Breast epithelium (tissue), 4 donors: Measurements from ENCODE around the gene CFAP97D2. TPM values are rescaled to one million over a fixed set of nuclear protein-coding genes. Genes with fewer than 3 reads are reported as not detected.
"Not testable (repeated sequence)": the region's sequence is repeated elsewhere in the genome, so short reads cannot be mapped to it uniquely, and the experiment has no call there.

ENCODE experiments used
- DNase-seq, 2 donors: peaks; one replicate each; pipeline ENCODE4 v3.0.0-alpha.2; 2019; ENCODE audit warnings: low spot score in 2 of 2
- H3K27ac ChIP-seq, 2 donors: fragments of 200-600 bp; sonication (generic) in 1 of 2; one replicate each; pipeline ENCODE4 v1.5.1; 2016 to 2019; ENCODE audit warnings: mild to moderate bottlenecking in 1 of 2
- H3K27me3 ChIP-seq, 2 donors: fragments of 200-600 bp; sonication (generic) in 1 of 2; one replicate each; pipeline versions ENCODE4 v1.5.1 to v1.6.0; 2017 to 2019; ENCODE audit warnings: control low read depth in 1 of 2, mild to moderate bottlenecking in 1 of 2
- H3K36me3 ChIP-seq: fragments of 200-600 bp; one replicate; pipeline ENCODE4 v1.5.1; 2019
- H3K4me1 ChIP-seq, 2 donors: fragments of 200-600 bp; sonication (generic); one replicate each; pipeline ENCODE4 v1.5.1; 2016 to 2019; ENCODE audit warnings: control low read depth in 1 of 2
- H3K4me3 ChIP-seq, 3 donors: fragments of 200-600 bp; sonication (generic); 1 replicate in 2 of 3; 2 replicates in 1 of 3; pipeline ENCODE4 v1.5.1; 2016 to 2019; ENCODE audit warnings: mild to moderate bottlenecking in 3 of 3, moderate library complexity in 2 of 3
- H3K9me3 ChIP-seq, 2 donors: fragments of 200-600 bp; sonication (generic) in 1 of 2; one replicate each; pipeline ENCODE4 v1.5.1; 2016 to 2019; ENCODE audit warnings: control low read depth in 1 of 2
- CTCF ChIP-seq, 3 donors: fragments of 450-650 bp; IDR thresholded peaks; one replicate each; pipeline ENCODE4 v1.5.1; 2016 to 2017; ENCODE audit warnings: antibody characterized with exemption in 3 of 3, mild to moderate bottlenecking in 3 of 3, moderate library complexity in 3 of 3
- POLR2A ChIP-seq: fragments of 450-650 bp; IDR thresholded peaks from one replicate; pipeline ENCODE4 v1.6.1; 2016; ENCODE audit warnings: antibody characterized with exemption, mild to moderate bottlenecking, moderate library complexity
- POLR2AphosphoS5 ChIP-seq, 3 donors: sonication (generic); formaldehyde crosslinking; IDR thresholded peaks; one replicate each; pipeline ENCODE4 v1.6.1; 2017; ENCODE audit warnings: antibody characterized with exemption in 3 of 3
- intact Hi-C: fragments of 100-400 bp; cut with DNase I; formaldehyde crosslinking; loops from one replicate; pipeline ENCODE4 v1.15.1; 2023; ENCODE audit warnings: low total_unique reads
- total RNA-seq, 3 donors: library from RNA; depleted of rRNA; stranded (reverse); fragments of >200 nt; gene quantifications; one replicate each; pipeline ENCODE4 v1.1.0, GENCODE V29; 2016

CFAP97D2 gene
- total RNA-seq, 3 donors from 2014 or later: not detected

- no peaks in the 10 kb centered on the region for H3K27me3 ChIP-seq
- intact Hi-C loops: no loop called here
- H3K27ac ChIP-seq: peak overlapping the region; percentile 67 to 80
- H3K36me3 ChIP-seq: no peaks in the 10 kb centered on the region
- TF ChIP-seq CTCF (IDR thresholded peaks at IDR 0.05) (no peak), POLR2AphosphoS5 (IDR thresholded peaks at IDR 0.05) (no peak), POLR2A (no peak)
- H3K4me3 ChIP-seq: peak overlapping the region; percentile 70 to 96 (median 74)
- DNase-seq: no peak
- peaks cover 6 to 8% of the 10 kb centered on the region in 2 donors for H3K4me1 ChIP-seq
- no peaks in the 10 kb centered on the region for H3K9me3 ChIP-seq
These were observed 47.3 kb upstream of the CFAP97D2 start for GRCh38 chr13:114131583-114132418.

- intact Hi-C loops: no loop called here
- peaks cover 6 to 8% of the 10 kb centered on the region in 2 donors for H3K4me1 ChIP-seq
- H3K27ac ChIP-seq: peak within 1 kb of the TSS; percentile 67 to 80
- no peaks in the 10 kb centered on the region for H3K27me3 ChIP-seq
- TF ChIP-seq POLR2AphosphoS5 (IDR thresholded peaks at IDR 0.05) (no peak), CTCF (IDR thresholded peaks at IDR 0.05) (no peak)
- H3K9me3 ChIP-seq: no peaks in the 10 kb centered on the region
- H3K4me3 ChIP-seq: peak within 1 kb of the TSS; percentile 70 to 96 (median 74)
- no peaks in the 10 kb centered on the region for H3K36me3 ChIP-seq
- no peak for DNase-seq
These were observed 46.5 kb upstream of the CFAP97D2 start, which contains the start of gene RASA3 for GRCh38 chr13:114132419-114133121. TSS of gene RASA3 (minus strand) at chr13:114132623. CDS start at chr13:114132489, 134 bp downstream.

DNA sequence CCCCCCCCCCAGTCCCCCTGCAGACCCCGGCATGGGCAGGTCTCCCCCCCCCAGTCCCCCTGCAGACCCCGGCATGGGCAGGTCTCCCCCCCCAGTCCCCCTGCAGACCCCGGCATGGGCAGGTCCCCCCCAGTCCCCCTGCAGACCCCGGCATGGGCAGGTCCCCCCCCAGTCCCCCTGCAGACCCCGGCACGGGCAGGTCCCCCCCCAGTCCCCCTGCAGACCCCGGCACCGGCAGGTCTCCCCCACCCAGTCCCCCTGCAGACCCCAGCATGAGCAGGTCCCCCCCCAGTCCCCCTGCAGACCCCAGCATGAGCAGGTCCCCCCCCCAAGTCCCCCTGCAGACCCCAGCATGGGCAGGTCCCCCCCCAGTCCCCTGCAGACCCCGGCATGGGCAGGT lies 45.9 kb upstream of the CFAP97D2 start:
- H3K4me1 ChIP-seq, H3K9me3 ChIP-seq, H3K27me3 ChIP-seq, DNase-seq, H3K27ac ChIP-seq, intact Hi-C loops, H3K36me3 ChIP-seq: not testable (repeated sequence)
- H3K4me3 ChIP-seq: peak overlapping the region in 1 of 3 donors; percentile 96

- intact Hi-C loops: not testable (repeated sequence)
These were observed 45.5 kb upstream of the CFAP97D2 start for GRCh38 chr13:114133552-114133951.

GRCh38 chr13:114134111-114134943 lies 44.7 kb upstream of the CFAP97D2 start:
- Histone ChIP-seq H3K4me3 (no peak overlapping the region), H3K27ac (no peak overlapping the region), H3K9me3 (no peaks in the 10 kb centered on the region), H3K36me3 (no peaks in the 10 kb centered on the region), H3K4me1 (peaks cover 6 to 8% of the 10 kb centered on the region in 2 donors), H3K27me3 (no peaks in the 10 kb centered on the region)
- DNase-seq: no peak
- TF ChIP-seq CTCF (IDR thresholded peaks at IDR 0.05) (no peak), POLR2A (no peak), POLR2AphosphoS5 (IDR thresholded peaks at IDR 0.05) (no peak)
- intact Hi-C loops: no loop called here

More at GRCh38 chr13:114133552-114133951, 45.5 kb upstream of the CFAP97D2 start:
- H3K4me3 ChIP-seq, DNase-seq, H3K36me3 ChIP-seq, H3K4me1 ChIP-seq, H3K9me3 ChIP-seq, H3K27me3 ChIP-seq, H3K27ac ChIP-seq: not testable (repeated sequence)
